NCI-H187 treated with DMSO at 0.1 percent for 48 hours (cell line): Measurements from ENCODE around the gene GFRA1.

Experiments used
- DNase-seq: peaks from one replicate; lab custom pipeline; 2025; lab: John Stamatoyannopoulos, UW

Gene GFRA1

GRCh38 chr10:116029826-116030225, 243.2 kb downstream of the GFRA1 start:
- DNase-seq, result no peak

DNA sequence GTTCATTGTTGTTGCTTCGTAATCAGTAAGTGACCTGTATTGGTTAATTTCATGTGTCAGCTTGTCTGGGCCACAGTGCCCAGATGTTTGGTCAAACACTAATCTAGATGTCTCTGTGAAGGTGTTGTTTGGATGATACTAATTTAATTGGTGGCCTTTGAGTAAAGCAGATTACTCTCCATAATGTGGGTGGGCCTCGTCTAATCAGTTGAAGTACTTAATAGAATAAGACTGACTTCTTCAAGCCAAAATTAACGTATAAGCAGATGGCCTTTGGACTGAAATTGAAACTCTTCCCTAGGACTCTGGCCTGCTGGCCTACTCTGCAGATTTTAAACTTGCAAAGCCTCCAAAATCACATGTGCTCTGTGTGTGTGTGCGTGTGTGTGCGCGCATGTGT, 245.7 kb downstream of the GFRA1 start:
- DNase-seq, result no peak

DNA sequence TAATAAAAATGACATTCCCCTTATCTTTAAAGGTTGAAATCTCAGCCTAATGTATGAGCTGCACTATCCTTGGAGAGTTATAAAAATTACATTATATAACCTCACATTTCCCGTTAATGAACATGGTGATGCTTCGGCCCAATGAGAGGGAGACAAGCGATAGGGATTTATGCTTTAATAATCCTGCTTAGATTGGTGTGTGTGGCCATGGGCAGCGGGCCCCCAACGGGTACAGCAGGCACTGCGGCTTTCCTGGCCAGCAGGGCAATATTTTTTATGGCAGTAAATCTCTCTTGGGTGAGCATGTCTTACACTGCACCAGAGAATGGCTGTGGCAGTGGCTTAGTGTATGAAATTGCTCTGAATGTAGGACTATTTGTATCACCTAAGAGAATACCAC, 246.3 kb downstream of the GFRA1 start:
- no peak for DNase-seq

- DNase-seq, result no peak
These were observed 246.7 kb downstream of the GFRA1 start for GRCh38 chr10:116026315-116026714.

DNA sequence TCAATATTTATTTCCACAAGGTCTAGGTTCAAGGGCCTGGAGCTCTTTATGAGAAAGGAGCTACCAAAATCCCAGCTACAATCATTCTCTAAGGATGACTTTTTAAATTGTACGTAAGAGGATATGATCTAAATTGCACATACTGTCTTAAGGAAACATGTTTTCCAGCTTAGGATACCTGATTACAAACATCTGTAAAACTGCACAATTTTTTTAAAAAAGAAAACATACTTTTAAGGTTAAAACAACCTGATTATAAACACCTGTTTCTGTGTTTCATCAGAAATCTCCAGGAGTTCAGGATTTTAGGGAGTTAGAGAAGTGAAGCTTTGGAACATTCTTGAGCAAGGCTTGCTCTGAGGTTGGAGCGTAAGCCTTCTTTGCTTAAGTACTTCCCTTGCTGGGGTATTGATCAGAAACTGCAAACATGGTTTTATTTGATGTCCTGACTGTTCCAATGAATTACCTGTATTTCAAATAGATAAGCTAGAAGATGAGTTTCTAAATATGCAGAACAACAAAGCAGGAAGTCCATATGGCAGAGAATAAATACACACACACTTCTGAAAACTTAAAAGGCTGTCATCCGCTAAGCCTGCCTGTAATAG, 248.6 kb downstream of the GFRA1 start:
- no peak for DNase-seq

- no peak for DNase-seq
These were observed 255.6 kb downstream of the GFRA1 start for GRCh38 chr10:116017405-116017804.

DNA sequence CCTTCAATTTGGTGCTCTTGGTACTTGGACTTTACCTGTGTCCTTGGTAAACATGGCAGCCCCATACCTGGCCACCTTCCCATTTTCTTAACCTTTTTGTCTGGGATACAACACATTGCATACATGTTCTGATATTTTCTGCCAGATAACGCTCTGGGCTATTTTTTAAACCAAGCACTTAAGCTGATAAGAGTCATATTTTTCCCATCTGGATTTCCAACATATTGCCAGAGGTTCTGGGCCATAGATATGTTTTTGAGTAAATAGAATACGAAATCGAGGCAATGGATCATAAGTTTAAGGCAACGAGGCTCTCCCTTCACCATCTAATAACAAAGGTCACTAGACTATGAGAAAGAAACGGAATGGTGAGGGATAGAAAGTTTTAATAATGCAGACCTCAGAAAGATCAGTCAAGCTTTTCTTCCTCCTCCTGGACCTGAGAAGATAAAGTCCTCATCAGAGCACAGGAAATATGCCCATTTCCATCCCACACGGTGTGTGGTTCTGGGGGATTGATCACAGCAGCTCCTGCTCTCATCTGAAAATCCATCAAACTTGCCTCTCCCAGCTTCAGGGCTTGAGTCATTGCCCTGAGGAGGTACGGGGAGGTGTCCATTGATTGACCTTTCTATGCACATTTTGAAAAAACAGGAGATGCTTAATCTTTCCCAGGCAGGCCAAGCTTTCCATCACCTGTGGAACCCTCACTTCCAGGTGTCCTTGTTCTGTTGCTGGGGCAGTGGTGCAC, 257.2 kb downstream of the GFRA1 start:
- DNase-seq, result no peak

DNA sequence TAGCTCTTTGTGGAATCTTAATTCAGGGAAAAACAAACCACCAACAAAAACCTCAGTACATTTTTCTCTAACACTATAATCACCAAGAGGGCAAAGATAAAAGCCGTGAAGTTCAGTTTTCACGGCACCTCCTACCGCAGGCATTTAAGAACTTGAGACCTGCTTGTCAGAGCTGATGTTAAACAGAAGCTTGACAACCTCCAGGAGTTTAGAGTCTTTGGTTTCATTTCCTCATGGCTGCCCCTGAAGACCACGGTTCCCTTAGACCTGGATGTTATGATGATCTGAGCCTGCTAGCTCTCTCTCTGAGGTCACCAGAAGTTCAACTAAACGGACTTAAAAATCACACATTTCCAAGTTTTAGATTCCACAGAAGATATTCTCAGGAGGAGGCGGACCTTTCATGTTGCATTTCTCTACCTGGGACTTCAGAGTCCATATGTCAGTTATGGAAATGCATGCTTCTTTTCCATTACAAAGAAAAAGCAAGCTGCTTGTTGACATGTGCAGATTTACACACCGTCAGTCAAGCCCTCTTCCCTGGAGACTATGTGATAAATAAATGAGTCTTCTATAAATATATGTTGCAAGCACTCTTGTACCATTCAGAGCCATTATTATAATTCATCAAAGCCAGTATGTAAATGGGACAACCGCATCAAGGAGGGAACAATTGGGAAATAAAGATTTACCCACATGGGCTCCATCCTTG, 258.0 kb downstream of the GFRA1 start:
- DNase-seq, result no peak

- no peak for DNase-seq
These were observed 258.7 kb downstream of the GFRA1 start for GRCh38 chr10:116014326-116014725.

DNA sequence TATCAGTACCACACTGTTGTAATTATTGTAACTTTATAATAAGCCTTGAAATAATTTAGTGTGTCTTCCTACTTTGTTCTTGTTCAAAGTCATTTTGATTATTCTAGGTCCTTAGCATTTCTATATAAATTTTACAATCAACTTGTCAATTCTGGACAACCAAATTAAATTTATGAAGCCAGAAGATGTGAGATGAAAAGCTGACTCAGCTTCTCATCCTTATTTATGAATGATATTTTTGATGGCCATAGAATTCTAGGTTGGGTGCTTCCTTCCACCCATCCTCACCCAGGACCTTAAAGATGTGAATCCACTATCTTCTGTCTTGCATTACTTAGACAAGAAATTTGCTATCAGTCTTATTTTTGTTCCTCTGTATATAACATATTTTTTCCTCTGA, 261.1 kb downstream of the GFRA1 start:
- DNase-seq, result no peak

DNA sequence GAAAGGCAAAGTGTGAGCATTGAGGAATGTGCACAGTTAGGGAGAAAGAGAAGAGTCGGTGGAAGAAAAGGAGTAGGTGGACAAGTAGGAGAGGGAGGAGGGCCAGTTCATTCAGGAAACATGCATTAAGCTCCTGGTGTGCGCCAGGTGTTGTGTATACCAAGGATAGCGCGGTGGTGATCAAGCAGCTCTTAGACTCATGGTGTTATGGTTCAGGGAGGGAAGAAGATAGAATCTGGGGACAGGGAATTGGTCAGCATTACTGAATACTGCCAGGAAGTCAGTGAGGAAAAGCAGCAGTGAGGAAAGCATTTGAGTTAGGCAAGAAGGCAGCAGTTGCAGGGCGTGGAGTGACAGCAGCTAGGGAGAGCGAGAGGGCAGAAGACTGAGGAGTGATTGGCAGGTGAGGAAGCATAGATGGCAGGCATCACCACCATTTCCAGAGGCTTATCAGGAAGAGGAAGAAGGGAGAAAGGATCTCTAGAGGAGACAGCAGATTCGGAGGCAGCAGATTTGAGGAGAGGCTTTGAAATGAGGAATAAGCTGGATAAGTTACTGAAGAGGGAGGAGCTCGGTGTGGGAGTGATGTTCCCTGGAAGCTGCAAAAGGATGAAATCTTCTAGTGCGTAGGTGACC, 265.6 kb downstream of the GFRA1 start:
- DNase-seq, result no peak
